ENCODE data around the gene HDGFL3. TPM values are rescaled to one million over a fixed set of nuclear protein-coding genes. Genes with fewer than 3 reads are reported as not detected.

HDGFL3 gene
- total RNA-seq, 1 experiment from 2014 or later: 34.1 TPM

GRCh38 chr15:83110381-83110780, 97.2 kb downstream of the HDGFL3 start:
- POLR2A ChIA-PET: no interaction called here

GRCh38 chr15:83109532-83109931, 98.1 kb downstream of the HDGFL3 start:
- POLR2A ChIA-PET: no interaction called here
- Histone ChIP-seq H3K27ac (ENCODE audit: low read length) (no peak overlapping the region), H3K36me3 (ENCODE audit: control insufficient read depth, insufficient read depth, low read length) (no peaks in the 10 kb centered on the region), H3K9me3 (ENCODE audit: control insufficient read depth, insufficient read depth, low read depth, low read length) (no peaks in the 10 kb centered on the region), H3K4me3 (ENCODE audit: low read depth in 2 of 2, low read length in 2 of 2) (no peak overlapping the region), H3K4me1 (ENCODE audit: control insufficient read depth, insufficient read depth, low read length) (no peaks in the 10 kb centered on the region), H3K27me3 (ENCODE audit: control insufficient read depth, insufficient read depth, low read length) (no peaks in the 10 kb centered on the region)
- CTCF ChIA-PET: no interaction called here
- no TSS peak for BruUV-seq (replicated peaks)
- intact Hi-C loops (cut with micrococcal nuclease; ENCODE audit: unreplicated experiment) (no loop called here), in situ Hi-C loops (cut with HindIII; ENCODE audit: low pct_unique_long_range_greater_than_20kb, low sequenced_read_pairs) (no loop called here)
- no peak for DNase-seq (ENCODE audit: low read depth, low spot score)
- TF ChIP-seq CTCF (IDR thresholded peaks at IDR 0.05) (no peak), TCF7L2 (IDR thresholded peaks at IDR 0.05; ENCODE audit: low read depth, low read length) (no peak), REST (IDR thresholded peaks at IDR 0.05; ENCODE audit: insufficient read depth in 1 of 2, low read depth in 2 of 2, low read length in 1 of 2) (no peak), SIN3A (IDR thresholded peaks at IDR 0.05; ENCODE audit: borderline replicate concordance, insufficient read depth, low read depth, low read length) (no peak), POLR2AphosphoS5 (IDR thresholded peaks at IDR 0.05; ENCODE audit: low read depth, low read length) (no peak)
- no peak; the same call in 1 of the 2 replicates for ATAC-seq

More at GRCh38 chr15:83110381-83110780, 97.2 kb downstream of the HDGFL3 start:
- ATAC-seq (no peak), DNase-seq (ENCODE audit: low read depth, low spot score) (no peak)
- CTCF ChIA-PET: no interaction called here
- Histone ChIP-seq H3K27me3 (ENCODE audit: control insufficient read depth, insufficient read depth, low read length) (no peaks in the 10 kb centered on the region), H3K36me3 (ENCODE audit: control insufficient read depth, insufficient read depth, low read length) (no peaks in the 10 kb centered on the region), H3K4me3 (ENCODE audit: low read depth in 2 of 2, low read length in 2 of 2) (no peak overlapping the region), H3K4me1 (ENCODE audit: control insufficient read depth, insufficient read depth, low read length) (no peaks in the 10 kb centered on the region), H3K27ac (ENCODE audit: low read length) (no peak overlapping the region), H3K9me3 (ENCODE audit: control insufficient read depth, insufficient read depth, low read depth, low read length) (no peaks in the 10 kb centered on the region)
- TF ChIP-seq POLR2AphosphoS5 (IDR thresholded peaks at IDR 0.05; ENCODE audit: low read depth, low read length): no peak
- no peak for TF ChIP-seq REST (IDR thresholded peaks at IDR 0.05; ENCODE audit: insufficient read depth in 1 of 2, low read depth in 2 of 2, low read length in 1 of 2)
- intact Hi-C loops (cut with micrococcal nuclease; ENCODE audit: unreplicated experiment) (no loop called here), in situ Hi-C loops (cut with HindIII; ENCODE audit: low pct_unique_long_range_greater_than_20kb, low sequenced_read_pairs) (no loop called here)
- BruUV-seq (replicated peaks): no TSS peak

Data from Panc1 (cell line).